SU-DHL-6 (cell line): ENCODE data around the gene MAP4K3.

ENCODE experiments used
- CTCF ChIP-seq: fragments of 200-600 bp; sonication (generic); IDR thresholded peaks from one replicate; pipeline ENCODE4 v1.5.1; 2017; ENCODE audit warnings: antibody characterized with exemption, mild to moderate bottlenecking, low read length, moderate library complexity; ENCODE audit not compliant: insufficient read depth, poor library complexity, severe bottlenecking
- EZH2phosphoT487 ChIP-seq: fragments of 200-600 bp; sonication (generic), shearing (Covaris generic); conservative IDR thresholded peaks from 2 replicates; pipeline ENCODE4 v1.6.1; 2018; ENCODE audit warnings: mild to moderate bottlenecking, antibody characterized with exemption, low read length, moderate library complexity, mixed read lengths

DNA sequence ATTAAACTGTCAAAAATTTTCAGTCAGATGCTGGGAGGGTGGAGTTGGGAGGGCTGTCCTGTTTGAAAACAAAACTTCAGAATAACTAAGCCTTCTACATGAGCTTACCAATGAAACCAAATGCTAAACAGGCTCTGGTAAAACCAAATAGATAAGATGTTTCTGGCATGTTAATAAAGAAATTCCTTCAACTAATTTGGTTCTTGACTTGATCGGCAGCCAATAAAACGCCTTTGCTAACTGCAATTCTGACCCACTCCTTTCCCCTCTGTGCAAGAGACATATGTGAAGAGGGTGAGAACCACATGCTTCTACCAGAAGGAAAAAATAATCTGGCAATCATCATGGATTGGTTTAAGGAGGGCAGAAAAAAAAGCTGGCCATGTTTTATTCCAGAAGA, 20.9 kb downstream of the MAP4K3 start:
- TF ChIP-seq CTCF (no peak), EZH2phosphoT487 (no peak)
